IMR-90 (cell line): ENCODE measurements around the gene AK1. TPM values are rescaled to one million over a fixed set of nuclear protein-coding genes. Genes with fewer than 3 reads are reported as not detected.

ENCODE experiments used
- ATAC-seq: fragments of 200-7000 bp; cut with Tn5 transposase; 2 replicates; pipeline ENCODE4 v1.9.1; 2020; ENCODE audit warnings: low read depth, mild to moderate bottlenecking, moderate library complexity
- BruUV-seq: library from RNA; stranded (reverse); fragments of 400-500 nt; replicated peaks from 2 replicates; lab custom pipeline; 2021; lab: Mats Ljungman, UMichigan
- CTCF ChIA-PET: fragments of 300-600 bp; formaldehyde crosslinking; extraction: SDS; loops from one replicate; lab custom pipeline; 2021; ENCODE audit warnings: antibody characterized with exemption; lab: Yijun Ruan, JAX
- POLR2A ChIA-PET: fragments of 300-600 bp; sonication (Branson Sonifier 250); formaldehyde crosslinking; loops from one replicate; lab custom pipeline; 2022; ENCODE audit warnings: antibody characterized with exemption; ENCODE audit not compliant: unreplicated experiment; lab: Charles Lee
- DNase-seq: peaks from one replicate; pipeline ENCODE4 v3.0.0; 2013
- H2AFZ ChIP-seq: replicated peaks from 2 replicates; pipeline ENCODE3; 2013; ENCODE audit warnings: low read length, mild to moderate bottlenecking; ENCODE audit not compliant: poor library complexity
- H2AK5ac ChIP-seq: 2 replicates; pipeline ENCODE4 v1.6.1; 2013; ENCODE audit warnings: low read depth, low read length, inconsistent platforms
- H2AK9ac ChIP-seq: replicated peaks from 2 replicates; pipeline ENCODE3; 2013; ENCODE audit warnings: mild to moderate bottlenecking, low read depth, low read length, moderate library complexity; ENCODE audit not compliant: poor library complexity
- H2BK120ac ChIP-seq: 2 replicates; pipeline ENCODE4 v1.6.1; 2013; ENCODE audit warnings: low read depth, low read length, inconsistent platforms
- H2BK15ac ChIP-seq: 3 replicates; pipeline ENCODE4 v1.6.1; 2013; ENCODE audit warnings: low read depth, low read length, inconsistent platforms
- H2BK20ac ChIP-seq: 2 replicates; pipeline ENCODE4 v1.6.1; 2013; ENCODE audit warnings: low read depth, mild to moderate bottlenecking, inconsistent platforms, low read length, moderate library complexity
- H2BK5ac ChIP-seq: 2 replicates; pipeline ENCODE4 v1.6.1; 2013; ENCODE audit warnings: mild to moderate bottlenecking, low read depth, low read length, inconsistent platforms; ENCODE audit not compliant: poor library complexity, severe bottlenecking
- H3K14ac ChIP-seq: replicated peaks from 2 replicates; pipeline ENCODE4 v1.6.1; 2013; ENCODE audit warnings: low read depth, low read length, inconsistent platforms
- H3K18ac ChIP-seq: 2 replicates; pipeline ENCODE4 v1.6.1; 2013; ENCODE audit warnings: low read depth, low read length, control low read depth
- H3K23ac ChIP-seq: 2 replicates; pipeline ENCODE4 v1.6.1; 2013; ENCODE audit warnings: low read depth, low read length, inconsistent platforms
- H3K27ac ChIP-seq: 2 replicates; pipeline ENCODE4 v1.5.1; 2013; ENCODE audit warnings: mild to moderate bottlenecking, control low read depth, low read length; ENCODE audit not compliant: insufficient read depth
- H3K27me3 ChIP-seq: 2 replicates; pipeline ENCODE4 v1.6.1; 2013; ENCODE audit warnings: low read length; ENCODE audit not compliant: control insufficient read depth, insufficient read depth
- H3K36me3 ChIP-seq: 2 replicates; pipeline ENCODE4 v1.6.1; 2013; ENCODE audit warnings: low read length, mixed read lengths; ENCODE audit not compliant: control insufficient read depth, insufficient read depth
- H3K4ac ChIP-seq: 2 replicates; pipeline ENCODE4 v1.6.1; 2013; ENCODE audit warnings: low read depth, low read length, inconsistent platforms
- H3K4me1 ChIP-seq: 2 replicates; pipeline ENCODE4 v1.6.1; 2013; ENCODE audit warnings: low read length, mixed read lengths; ENCODE audit not compliant: control insufficient read depth, insufficient read depth
- H3K4me2 ChIP-seq: 2 replicates; pipeline ENCODE4 v1.6.1; 2013; ENCODE audit warnings: low read depth, mild to moderate bottlenecking, control low read depth, low read length, moderate library complexity
- H3K4me3 ChIP-seq: 2 replicates; pipeline ENCODE4 v1.5.1; 2013; ENCODE audit warnings: low read depth, mild to moderate bottlenecking, control low read depth, low read length, moderate library complexity; ENCODE audit not compliant: insufficient read depth
- H3K56ac ChIP-seq: 2 replicates; pipeline ENCODE4 v1.6.1; 2013; ENCODE audit warnings: low read length, inconsistent platforms; ENCODE audit not compliant: insufficient read depth; ENCODE audit errors: extremely low read depth
- H3K79me1 ChIP-seq, 2 experiments: 2 replicates each; pipeline ENCODE4 v1.6.1; 2013; ENCODE audit warnings: low read length in 2 of 2, inconsistent platforms in 1 of 2, low read depth in 1 of 2
- H3K9ac ChIP-seq: 2 replicates; pipeline ENCODE4 v1.6.1; 2013; ENCODE audit warnings: low read depth, low read length, control low read depth
- H3K9me1 ChIP-seq: 2 replicates; pipeline ENCODE4 v1.6.1; 2013; ENCODE audit warnings: low read length, inconsistent platforms; ENCODE audit not compliant: insufficient read depth
- H3K9me3 ChIP-seq: 2 replicates; pipeline ENCODE4 v1.6.1; 2013; ENCODE audit warnings: low read length; ENCODE audit not compliant: control insufficient read depth, insufficient read depth
- H4K20me1 ChIP-seq: 2 replicates; pipeline ENCODE4 v1.6.1; 2013; ENCODE audit warnings: low read length, inconsistent platforms; ENCODE audit not compliant: insufficient read depth
- H4K5ac ChIP-seq: 2 replicates; pipeline ENCODE4 v1.6.1; 2013; ENCODE audit warnings: mild to moderate bottlenecking, low read depth, low read length, control low read depth
- H4K8ac ChIP-seq, 2 experiments: 2 replicates each; pipeline ENCODE4 v1.6.1; 2013; ENCODE audit warnings: low read depth in 2 of 2, low read length in 2 of 2, control low read depth in 1 of 2, inconsistent platforms in 1 of 2
- H4K91ac ChIP-seq: 2 replicates; pipeline ENCODE4 v1.6.1; 2013; ENCODE audit warnings: low read depth, low read length, inconsistent platforms; ENCODE audit not compliant: insufficient read depth
- BHLHE40 ChIP-seq: fragments of 150-350 bp; IDR thresholded peaks from 2 replicates; pipeline ENCODE4 v1.6.1; 2016; ENCODE audit warnings: mild to moderate bottlenecking, low read depth, low read length
- CHD1 ChIP-seq: IDR thresholded peaks from 2 replicates; pipeline ENCODE4 v1.6.1; 2012; ENCODE audit warnings: low read depth, low read length, improper control_type of control experiment
- ELK1 ChIP-seq: fragments of 150-350 bp; IDR thresholded peaks from 2 replicates; pipeline ENCODE4 v1.6.1; 2016; ENCODE audit warnings: low read depth, mild to moderate bottlenecking, low read length, moderate library complexity, borderline replicate concordance
- FOS ChIP-seq: fragments of 150-350 bp; IDR thresholded peaks from 2 replicates; pipeline ENCODE4 v1.6.1; 2016; ENCODE audit warnings: low read depth, low read length
- MAZ ChIP-seq: IDR thresholded peaks from 2 replicates; pipeline ENCODE4 v1.6.1; 2012; ENCODE audit warnings: low read depth, mild to moderate bottlenecking, low read length, improper control_type of control experiment, moderate library complexity, borderline replicate concordance
- MXI1 ChIP-seq: IDR thresholded peaks from 2 replicates; pipeline ENCODE4 v1.6.1; 2012; ENCODE audit warnings: low read depth, mild to moderate bottlenecking, low read length, moderate library complexity, borderline replicate concordance
- NFE2L2 ChIP-seq: fragments of 150-350 bp; IDR thresholded peaks from 2 replicates; pipeline ENCODE4 v1.6.1; 2016; ENCODE audit warnings: low read depth, mild to moderate bottlenecking, low read length
- POLR2A ChIP-seq: IDR thresholded peaks from 2 replicates; pipeline ENCODE4 v1.6.1; 2012; ENCODE audit warnings: mild to moderate bottlenecking, low read depth, low read length
- RCOR1 ChIP-seq: IDR thresholded peaks from 2 replicates; pipeline ENCODE4 v1.6.1; 2012; ENCODE audit warnings: mild to moderate bottlenecking, low read length, improper control_type of control experiment; ENCODE audit not compliant: insufficient replicate concordance
- RFX5 ChIP-seq: IDR thresholded peaks from 2 replicates; pipeline ENCODE4 v1.8.0; 2012; ENCODE audit warnings: low read depth, mild to moderate bottlenecking, low read length, moderate library complexity
- USF2 ChIP-seq: fragments of 150-350 bp; IDR thresholded peaks from 2 replicates; pipeline ENCODE4 v1.6.1; 2017; ENCODE audit warnings: mild to moderate bottlenecking, antibody characterized with exemption, low read length, low read depth
- WGBS, 2 experiments: methylation state at CpG; one replicate each; pipeline versions ENCODE4 v1.1.5 to v1.1.7; 2013; ENCODE audit warnings: missing lambda C conversion rate in 2 of 2; ENCODE audit not compliant: insufficient read length in 1 of 2; ENCODE audit errors: extremely low coverage in 2 of 2; 5-methylcytosine and 5-hydroxymethylcytosine counted together
- dilution Hi-C: fragments of 300-500 bp; cut with HindIII; formaldehyde crosslinking; loops from one replicate; pipeline ENCODE4 v1.14.3; 2018; ENCODE audit warnings: low sequenced_read_pairs; ENCODE audit not compliant: unreplicated experiment
- in situ Hi-C: fragments of 300-500 bp; cut with MboI; formaldehyde crosslinking; loops from 3 replicates; pipeline ENCODE4 v1.14.3; 2019; ENCODE audit warnings: low sequenced_read_pairs, inconsistent platforms, mixed read lengths
- intact Hi-C: fragments of 100-400 bp; cut with micrococcal nuclease; formaldehyde crosslinking; loops from 2 replicates; pipeline ENCODE4 v1.10.0; 2022
- polyA plus RNA-seq, 3 experiments: library from polyadenylated mRNA; depleted of rRNA; stranded (reverse); fragments of >200 nt; gene quantifications; 2 replicates each; pipeline ENCODE4 v1.2.3, GENCODE V29; 2012; ENCODE audit warnings: low replicate concordance in 1 of 3
- total RNA-seq: library from RNA; depleted of rRNA; stranded (reverse); fragments of >200 nt; gene quantifications from 2 replicates; pipeline ENCODE4 v1.2.3, GENCODE V29; 2012

Gene AK1
- total and polyA plus RNA-seq, 2 of the 4 experiments (the other 2 are of a cell fraction): 44.8 to 119 TPM

GRCh38 chr9:127863191-127863621 is 14.3 kb downstream of the AK1 start:
- H2AFZ ChIP-seq: no peak overlapping the region
- H3K9ac ChIP-seq: no peak overlapping the region
- ChIA-PET CTCF (no interaction called here), POLR2A (no interaction called here)
- no peaks in the 10 kb centered on the region for H3K79me1 ChIP-seq
- H4K5ac ChIP-seq: no peak overlapping the region
- DNase-seq (no peak), ATAC-seq (no peak)
- H4K20me1 ChIP-seq: no peaks in the 10 kb centered on the region
- no peak overlapping the region for H2AK9ac ChIP-seq
- no peak overlapping the region for H2BK5ac ChIP-seq
- TF ChIP-seq USF2 (no peak), POLR2A (no peak), BHLHE40 (no peak), RCOR1 (no peak), CHD1 (no peak), MAZ (no peak), NFE2L2 (no peak), RFX5 (no peak), MXI1 (no peak), ELK1 (no peak), FOS (no peak)
- no peak overlapping the region for H2AK5ac ChIP-seq
- H3K4me1 ChIP-seq: no peaks in the 10 kb centered on the region
- H4K91ac ChIP-seq: no peak overlapping the region
- no peak overlapping the region for H3K18ac ChIP-seq
- H3K4ac ChIP-seq: no peak overlapping the region
- intact Hi-C loops: no loop called here
- dilution Hi-C loops: no loop called here
- no peak overlapping the region for H2BK120ac ChIP-seq
- no peak overlapping the region for H3K56ac ChIP-seq
- no peak overlapping the region for H4K8ac ChIP-seq
- no peak overlapping the region for H2BK20ac ChIP-seq
- H3K23ac ChIP-seq: no peak overlapping the region
- H2BK15ac ChIP-seq: no peak overlapping the region
- no peaks in the 10 kb centered on the region for H3K27me3 ChIP-seq
- peaks cover 8% of the 10 kb centered on the region for H3K36me3 ChIP-seq
- H3K9me3 ChIP-seq: no peaks in the 10 kb centered on the region
- peaks cover 5% of the 10 kb centered on the region; the same call in 1 of the 2 replicates for H3K9me1 ChIP-seq
- BruUV-seq: no TSS peak
- 86% methylated on average over 9 of the region's 13 CpGs; no CpG with 5 or more reads in 1 of the 2 experiments for WGBS, 2 experiments
- no peak overlapping the region for H3K27ac ChIP-seq
- in situ Hi-C loops: no loop called here
- H3K4me2 ChIP-seq: no peak overlapping the region
- no peak overlapping the region for H3K4me3 ChIP-seq
- no peak overlapping the region for H3K14ac ChIP-seq
